ENCODE results near the gene ARHGAP29. TPM values are rescaled to one million over a fixed set of nuclear protein-coding genes. Genes with fewer than 3 reads are reported as not detected.

Gene ARHGAP29
- total and polyA plus RNA-seq, 2 of the 8 experiments (the other 6 are each of a cell fraction or from before 2014, with no cell fraction given): 0.57 to 3.2 TPM

- H3K27ac ChIP-seq (ENCODE audit: low read depth, low read length): no peak overlapping the region
- H3K79me1 ChIP-seq (ENCODE audit: low read depth, low read length): no peaks in the 10 kb centered on the region
- CTCF ChIA-PET (ENCODE audit: partially characterized antibody): no interaction called here
- H3K9me3 ChIP-seq (ENCODE audit: insufficient read depth in 2 of 2, low read depth in 1 of 2, low read length in 1 of 2): no peaks in the 10 kb centered on the region
- no peaks in the 10 kb centered on the region for H3K4me1 ChIP-seq (replicated peaks in 1 of 4; ENCODE audit: control insufficient read depth in 3 of 4, insufficient read depth in 4 of 4, low read length in 3 of 4)
- no peak overlapping the region for H4K5ac ChIP-seq (ENCODE audit: insufficient read length, low read depth, low read length)
- H3K4me3 ChIP-seq (ENCODE audit: extremely low read depth in 1 of 4, insufficient read depth in 2 of 4, low read depth in 3 of 4, low read length in 4 of 4): no peak overlapping the region
- no peak overlapping the region for H2BK20ac ChIP-seq (ENCODE audit: low read length)
- H2BK12ac ChIP-seq (ENCODE audit: low read depth, low read length): no peak overlapping the region
- H2BK15ac ChIP-seq (ENCODE audit: low read length): no peak overlapping the region
- no peaks in the 10 kb centered on the region for H3K23me2 ChIP-seq (ENCODE audit: low read depth, low read length)
- FAIRE-seq: no peak
- H3K4me2 ChIP-seq (ENCODE audit: insufficient read depth in 1 of 2, low read depth in 2 of 2, low read length in 2 of 2): no peak overlapping the region
- POLR2A ChIA-PET (ENCODE audit: partially characterized antibody): interaction anchor here (0.7 kb wide), 1 partner anchor 322 kb away, joined by 3 read pairs; no protein-coding TSS in a partner anchor
- H3K79me2 ChIP-seq (ENCODE audit: control insufficient read depth in 1 of 2, insufficient read depth in 2 of 2, low read length in 2 of 2): no peaks in the 10 kb centered on the region
- no peak overlapping the region for H3K14ac ChIP-seq (ENCODE audit: insufficient read length)
- H3K27me3 ChIP-seq (replicated peaks in 1 of 4; ENCODE audit: control insufficient read depth in 3 of 4, extremely low read depth in 1 of 4, insufficient read depth in 3 of 4, low read length in 3 of 4): no peaks in the 10 kb centered on the region
- H2BK120ac ChIP-seq (replicated peaks; ENCODE audit: low read depth, low read length): no peak overlapping the region
- no peaks in the 10 kb centered on the region for H4K20me1 ChIP-seq (replicated peaks in 1 of 2; ENCODE audit: control insufficient read depth in 1 of 2, insufficient read depth in 2 of 2, low read length in 2 of 2)
- H3K18ac ChIP-seq (ENCODE audit: extremely low read depth, low read length): no peak overlapping the region
- H4K91ac ChIP-seq (replicated peaks; ENCODE audit: insufficient read length, low read length): no peak overlapping the region
- no peak overlapping the region for H2AK5ac ChIP-seq (ENCODE audit: low read depth, low read length)
- no peak overlapping the region for H3K56ac ChIP-seq (replicated peaks; ENCODE audit: insufficient read length, low read depth, low read length)
- no peak overlapping the region for H3K9ac ChIP-seq (replicated peaks in 1 of 4; ENCODE audit: extremely low read depth in 1 of 4, low read depth in 3 of 4, low read length in 3 of 4)
- no peaks in the 10 kb centered on the region; a peak in 1 of 8 replicates for H3K36me3 ChIP-seq (ENCODE audit: control insufficient read depth in 2 of 4, insufficient read depth in 4 of 4, low read length in 3 of 4)
- H2AFZ ChIP-seq (ENCODE audit: low read length): no peak overlapping the region
- H3K23ac ChIP-seq (ENCODE audit: insufficient read length): no peak overlapping the region
- DNase-seq (ENCODE audit: low read depth in 1 of 2, low spot score in 2 of 2): no peak
- no peak overlapping the region for H3K4ac ChIP-seq (replicated peaks; ENCODE audit: insufficient read length, low read depth, low read length)
- no peak overlapping the region for H2BK5ac ChIP-seq (ENCODE audit: low read depth, low read length)
- H4K8ac ChIP-seq (ENCODE audit: extremely low read depth, insufficient read depth, low read length): no peak overlapping the region
- TF ChIP-seq ZNF274 (IDR thresholded peaks at IDR 0.05; ENCODE audit: borderline replicate concordance, extremely low read depth, low read length) (no peak), TEAD4 (IDR thresholded peaks at IDR 0.05; ENCODE audit: low read depth, low read length) (no peak), POLR2AphosphoS5 (IDR thresholded peaks at IDR 0.05; ENCODE audit: low read depth, low read length) (no peak), MAX (IDR thresholded peaks at IDR 0.05) (no peak), SUZ12 (IDR thresholded peaks at IDR 0.05; ENCODE audit: low read length) (no peak), NRF1 (IDR thresholded peaks at IDR 0.05; ENCODE audit: low read depth, low read length) (no peak), CTCF (IDR thresholded peaks at IDR 0.05; ENCODE audit: control extremely low read depth in 1 of 3, insufficient read depth in 1 of 3, low read depth in 1 of 3, low read length in 3 of 3) (no peak), MAFK (IDR thresholded peaks at IDR 0.05; ENCODE audit: low read depth, low read length) (no peak), SIN3A (conservative IDR thresholded peaks at IDR 0.05 in 1 of 2, IDR thresholded peaks at IDR 0.05 in 1 of 2; ENCODE audit: low read depth in 1 of 2, low read length in 2 of 2) (no peak), JUND (IDR thresholded peaks at IDR 0.05; ENCODE audit: low read length) (no peak), JUN (IDR thresholded peaks at IDR 0.05; ENCODE audit: low read depth, low read length) (no peak), GTF2F1 (IDR thresholded peaks at IDR 0.05; ENCODE audit: borderline replicate concordance, low read depth, low read length) (no peak), BACH1 (IDR thresholded peaks at IDR 0.05; ENCODE audit: low read length) (no peak), HDAC6 (IDR thresholded peaks at IDR 0.05; ENCODE audit: low read depth, low read length) (no peak)
Observed at GRCh38 chr1:94209425-94209824, 28.0 kb downstream of the ARHGAP29 start.
